GM12891 (cell line): ENCODE data around the gene SRRM5.

Experiments
- PAX5 ChIP-seq: IDR thresholded peaks from 2 replicates; pipeline ENCODE4 v1.6.1; 2011; ENCODE audit warnings: low read length, moderate library complexity, mild to moderate bottlenecking; ENCODE audit not compliant: insufficient read depth, severe bottlenecking
- POLR2A ChIP-seq: IDR thresholded peaks from 2 replicates; pipeline ENCODE4 v1.6.1; 2011; ENCODE audit warnings: low read depth, low read length, control low read depth
- POLR2AphosphoS5 ChIP-seq: IDR thresholded peaks from 2 replicates; pipeline ENCODE4 v1.6.1; 2011; ENCODE audit warnings: low read depth, low read length, control low read depth
- POU2F2 ChIP-seq: IDR thresholded peaks from 2 replicates; pipeline ENCODE4 v1.6.1; 2011; ENCODE audit warnings: low read depth, mild to moderate bottlenecking, control low read depth, low read length, moderate library complexity
- SPI1 ChIP-seq: IDR thresholded peaks from 2 replicates; pipeline ENCODE4 v1.6.1; 2011; ENCODE audit warnings: low read depth, low read length, control low read depth
- TAF1 ChIP-seq: IDR thresholded peaks from 2 replicates; pipeline ENCODE4 v1.6.1; 2011; ENCODE audit warnings: low read depth, low read length, control low read depth

DNA sequence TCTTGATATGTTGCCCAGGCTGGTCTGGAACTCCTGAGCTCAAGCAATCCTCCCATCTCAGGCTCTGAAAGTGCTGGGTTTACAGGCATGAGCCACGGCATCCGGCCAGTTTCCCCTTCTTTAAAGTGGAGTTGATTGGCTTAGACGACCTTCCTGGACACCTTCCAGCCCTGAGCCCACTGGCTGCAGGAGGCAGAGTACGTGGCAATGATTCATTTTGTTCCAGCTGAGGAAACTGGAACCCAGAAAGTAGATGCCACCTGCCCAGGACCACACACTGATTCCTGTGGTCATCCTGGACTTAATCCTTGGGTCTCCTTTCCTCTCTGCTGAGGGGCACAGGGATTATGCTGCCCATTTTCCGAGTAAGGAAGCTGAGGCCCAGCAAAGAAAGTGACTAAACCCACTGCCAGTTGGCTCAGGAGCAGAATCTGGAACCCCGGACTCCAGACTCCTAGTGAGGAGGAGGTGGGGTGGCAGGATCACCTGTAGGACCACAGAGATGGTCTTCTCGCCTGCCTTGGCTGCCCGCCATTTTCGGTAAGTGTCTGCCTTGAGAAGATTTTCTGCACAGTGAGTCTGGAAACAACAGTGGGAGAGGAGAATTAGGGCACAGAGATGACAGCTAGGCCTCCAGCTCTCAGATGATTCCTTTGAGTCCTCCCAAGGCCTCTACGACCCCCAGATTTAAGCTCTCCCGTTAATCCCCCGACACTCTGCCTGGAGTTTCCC is 37.3 kb upstream of the SRRM5 start:
- TF ChIP-seq POLR2A (no peak), TAF1 (no peak), POLR2AphosphoS5 (no peak), SPI1 (no peak), POU2F2 (no peak), PAX5 (no peak)
